ENCODE data around the gene SLC25A30. TPM values are rescaled to one million over a fixed set of nuclear protein-coding genes. Genes with fewer than 3 reads are reported as not detected.

The SLC25A30 gene
- total RNA-seq, 2 experiments from 2014 or later, result 23.2 to 28.6 TPM

DNA sequence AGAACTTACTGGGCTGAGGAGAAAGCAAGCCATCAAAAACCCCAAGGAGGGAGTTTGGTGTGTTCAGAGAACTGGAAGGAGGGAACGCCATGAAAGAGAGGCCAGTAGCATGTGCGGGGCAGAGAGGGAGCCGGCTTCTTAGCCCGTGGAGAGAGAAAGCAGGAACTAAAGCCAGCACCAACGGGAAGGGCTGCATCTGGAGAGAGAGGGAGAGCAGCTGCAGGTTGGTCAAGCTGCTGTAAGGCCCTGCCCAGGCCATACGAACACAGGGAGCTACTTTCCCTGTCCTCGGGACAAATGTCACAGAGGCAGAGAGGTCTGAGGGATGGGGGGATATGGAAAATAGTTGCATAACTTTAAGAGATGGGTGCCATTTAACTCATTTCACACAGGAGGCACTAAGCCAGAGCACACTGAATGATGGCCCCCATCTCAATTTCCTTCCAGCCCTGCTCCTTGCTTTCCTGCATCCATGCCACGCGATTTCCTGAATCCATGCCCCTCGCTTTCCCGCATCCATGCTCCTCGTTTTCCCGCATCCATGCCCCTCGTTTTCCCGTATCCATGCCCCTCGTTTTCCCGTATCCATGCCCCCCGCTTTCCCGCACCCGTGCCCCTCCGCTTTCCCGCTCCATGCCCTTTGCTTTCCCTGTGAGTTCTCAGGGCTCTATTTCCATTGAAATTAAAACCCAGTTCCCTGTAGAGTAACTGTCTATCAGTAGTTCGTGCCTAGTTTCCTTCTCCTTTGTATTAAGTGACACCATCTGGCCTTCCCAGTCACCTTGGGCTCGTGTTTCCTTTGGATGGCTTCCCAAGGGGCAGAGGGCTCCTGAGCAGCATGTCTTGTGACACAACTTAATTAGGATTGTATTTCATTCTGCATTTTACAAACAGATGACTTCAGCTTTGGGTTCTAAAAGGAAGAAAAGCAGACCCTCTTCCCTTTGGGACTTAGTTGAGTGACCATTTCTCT, 45.7 kb downstream of the SLC25A30 start:
- POLR2A ChIA-PET, result interaction anchor here (0.6 to 7.4 kb wide), 5 partner anchors 16 to 92 kb away, joined by 3 to 81 read pairs (median 5); partner anchors contain the start of genes COG3, SLC25A30 and TPT1
- CTCF ChIA-PET, result interaction anchor here (0.6 to 3.5 kb wide), 8 partner anchors 21 to 326 kb away, joined by 3 to 27 read pairs (median 7); partner anchors contain the start of genes SLC25A30 and TPT1
- Histone ChIP-seq H3K4me3 (ENCODE audit: low read length) (no peak overlapping the region), H3K27me3 (ENCODE audit: control insufficient read depth in 1 of 2, insufficient read depth in 2 of 2, low read length in 2 of 2) (no peaks in the 10 kb centered on the region), H3K9me3 (ENCODE audit: control insufficient read depth in 1 of 2, insufficient read depth in 1 of 2, low read length in 2 of 2) (no peaks in the 10 kb centered on the region), H3K27ac (ENCODE audit: low read depth in 1 of 2, low read length in 2 of 2) (no peak overlapping the region), H3K4me1 (ENCODE audit: insufficient read depth, low read length) (peaks cover 22% of the 10 kb centered on the region), H3K36me3 (ENCODE audit: insufficient read depth, low read length) (peaks cover 5% of the 10 kb centered on the region)
- H3K4me1 Mint-ChIP-seq (ENCODE audit: low read depth), result peaks cover 49% of the 10 kb centered on the region
- TF ChIP-seq, protein P1, sequence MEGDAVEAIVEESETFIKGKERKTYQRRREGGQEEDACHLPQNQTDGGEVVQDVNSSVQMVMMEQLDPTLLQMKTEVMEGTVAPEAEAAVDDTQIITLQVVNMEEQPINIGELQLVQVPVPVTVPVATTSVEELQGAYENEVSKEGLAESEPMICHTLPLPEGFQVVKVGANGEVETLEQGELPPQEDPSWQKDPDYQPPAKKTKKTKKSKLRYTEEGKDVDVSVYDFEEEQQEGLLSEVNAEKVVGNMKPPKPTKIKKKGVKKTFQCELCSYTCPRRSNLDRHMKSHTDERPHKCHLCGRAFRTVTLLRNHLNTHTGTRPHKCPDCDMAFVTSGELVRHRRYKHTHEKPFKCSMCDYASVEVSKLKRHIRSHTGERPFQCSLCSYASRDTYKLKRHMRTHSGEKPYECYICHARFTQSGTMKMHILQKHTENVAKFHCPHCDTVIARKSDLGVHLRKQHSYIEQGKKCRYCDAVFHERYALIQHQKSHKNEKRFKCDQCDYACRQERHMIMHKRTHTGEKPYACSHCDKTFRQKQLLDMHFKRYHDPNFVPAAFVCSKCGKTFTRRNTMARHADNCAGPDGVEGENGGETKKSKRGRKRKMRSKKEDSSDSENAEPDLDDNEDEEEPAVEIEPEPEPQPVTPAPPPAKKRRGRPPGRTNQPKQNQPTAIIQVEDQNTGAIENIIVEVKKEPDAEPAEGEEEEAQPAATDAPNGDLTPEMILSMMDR (IDR thresholded peaks at IDR 0.05), result no peak
- no peaks in the 10 kb centered on the region for H3K27me3 Mint-ChIP-seq
- DNase-seq (no peak), ATAC-seq (ENCODE audit: poor library complexity) (no peak)
- H3K4me3 Mint-ChIP-seq, result no peak overlapping the region
- intact Hi-C loops (cut with DNase I, micrococcal nuclease), result loop anchor here in 1 of 2 experiments (5.0 kb wide), 2 partner anchors 40 to 45 kb away; partner anchors contain the start of gene SLC25A30
- peaks cover under 1% of the 10 kb centered on the region for H3K36me3 Mint-ChIP-seq (ENCODE audit: low read depth)
- H3K9me3 Mint-ChIP-seq, result no peaks in the 10 kb centered on the region
- H3K27ac Mint-ChIP-seq, result peak overlapping the region; percentile 25

DNA sequence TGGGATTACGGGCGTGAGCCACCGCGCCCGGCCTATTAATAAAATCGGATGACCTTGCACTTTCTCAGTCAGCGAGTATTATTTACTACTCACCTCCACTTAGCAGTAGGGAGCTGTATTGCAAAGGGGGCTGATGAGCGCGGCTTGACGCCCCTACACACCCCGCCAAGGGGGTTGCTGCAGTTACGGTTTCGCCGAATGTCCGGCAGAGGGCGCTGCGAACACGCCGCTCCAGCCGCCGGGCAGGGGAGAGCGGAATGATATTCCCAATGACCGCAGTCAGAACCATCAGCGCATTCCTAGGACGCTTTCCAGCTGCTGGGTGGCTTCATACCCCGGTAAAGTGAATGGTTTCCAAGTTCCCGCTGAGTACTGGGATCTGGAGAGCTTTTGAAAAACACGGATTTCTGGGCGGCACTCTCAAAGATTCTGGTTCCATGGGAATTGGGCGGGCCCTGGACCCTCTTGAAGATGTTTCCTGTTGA, 47.2 kb downstream of the SLC25A30 start:
- TF ChIP-seq, protein P1 (IDR thresholded peaks at IDR 0.05), result peak; percentile 98
- peaks cover 5% of the 10 kb centered on the region for H3K36me3 Mint-ChIP-seq (ENCODE audit: low read depth)
- no peaks in the 10 kb centered on the region for H3K9me3 Mint-ChIP-seq

DNA sequence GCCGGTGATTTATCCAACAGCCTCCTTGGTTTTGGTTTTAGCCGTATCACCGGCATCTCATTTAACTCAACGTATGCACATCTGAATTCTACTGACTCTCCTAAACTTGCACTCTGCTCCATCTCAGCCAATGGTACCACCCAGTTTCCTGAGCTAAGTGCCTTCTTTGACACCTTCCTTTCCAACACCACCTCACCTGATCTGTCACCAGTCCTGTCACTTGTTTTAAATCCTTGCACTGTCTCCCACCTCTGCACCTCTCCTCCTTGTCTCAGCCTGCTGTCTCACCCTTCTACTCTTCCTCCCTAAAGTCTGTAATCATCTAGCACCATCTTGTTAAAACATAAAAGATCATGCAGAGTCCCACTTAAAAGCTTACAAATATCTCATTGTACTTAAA, 49.1 kb downstream of the SLC25A30 start:
- Mint-ChIP-seq H3K27me3 (no peaks in the 10 kb centered on the region), H3K4me3 (no peak overlapping the region), H3K27ac (peak overlapping the region; percentile 79), H3K9me3 (no peaks in the 10 kb centered on the region), H3K36me3 (ENCODE audit: low read depth) (peaks cover 5% of the 10 kb centered on the region), H3K4me1 (ENCODE audit: low read depth) (peaks cover 58% of the 10 kb centered on the region)
- ChIA-PET POLR2A (interaction anchor here (7.4 kb wide), 1 partner anchor 29 kb away, joined by 81 read pairs; the partner anchor contains the start of gene TPT1), CTCF (interaction anchor here (2.3 to 3.5 kb wide), 3 partner anchors 28 to 96 kb away, joined by 11 to 18 read pairs (median 12); partner anchors contain the start of genes COG3 and TPT1)
- H3K4me3 ChIP-seq (ENCODE audit: low read length), result no peak overlapping the region
- no peaks in the 10 kb centered on the region for H3K27me3 ChIP-seq (ENCODE audit: control insufficient read depth in 1 of 2, insufficient read depth in 2 of 2, low read length in 2 of 2)
- H3K4me1 ChIP-seq (ENCODE audit: insufficient read depth, low read length), result peaks cover 32% of the 10 kb centered on the region
- no peak overlapping the region for H3K27ac ChIP-seq (ENCODE audit: low read depth in 1 of 2, low read length in 2 of 2)
- no peak for DNase-seq
- peaks cover 5% of the 10 kb centered on the region for H3K36me3 ChIP-seq (ENCODE audit: insufficient read depth, low read length)
- intact Hi-C loops (cut with DNase I, micrococcal nuclease), result loop anchor here in 1 of 2 experiments (10.0 kb wide), 1 partner anchor 96 kb away; the partner anchor contains the start of gene COG3
- no peaks in the 10 kb centered on the region for H3K9me3 ChIP-seq (ENCODE audit: control insufficient read depth in 1 of 2, insufficient read depth in 1 of 2, low read length in 2 of 2)
- TF ChIP-seq, protein P1 (IDR thresholded peaks at IDR 0.05), result no peak
- ATAC-seq (ENCODE audit: poor library complexity), result no peak

More for the DNA sequence above, 47.2 kb downstream of the SLC25A30 start:
- Mint-ChIP-seq H3K4me3 (no peak overlapping the region), H3K4me1 (ENCODE audit: low read depth) (peaks cover 58% of the 10 kb centered on the region), H3K27ac (no peak overlapping the region), H3K27me3 (no peaks in the 10 kb centered on the region)
- H3K36me3 ChIP-seq (ENCODE audit: insufficient read depth, low read length), result peaks cover 5% of the 10 kb centered on the region
- H3K4me3 ChIP-seq (ENCODE audit: low read length), result no peak overlapping the region
- intact Hi-C loops (cut with DNase I, micrococcal nuclease), result loop anchor here (2.0 to 5.0 kb wide), 3 partner anchors 39 to 120 kb away; partner anchors contain the start of gene SLC25A30 (in 1 of the 2)
- peaks cover 32% of the 10 kb centered on the region for H3K4me1 ChIP-seq (ENCODE audit: insufficient read depth, low read length)
- ATAC-seq (ENCODE audit: poor library complexity) (no peak), DNase-seq (peak; percentile 26 to 78 (median 43))
- no peaks in the 10 kb centered on the region for H3K27me3 ChIP-seq (ENCODE audit: control insufficient read depth in 1 of 2, insufficient read depth in 2 of 2, low read length in 2 of 2)
- H3K27ac ChIP-seq (ENCODE audit: low read depth in 1 of 2, low read length in 2 of 2), result no peak overlapping the region
- ChIA-PET POLR2A (interaction anchor here (1.4 to 7.4 kb wide), 4 partner anchors 14 to 47 kb away, joined by 4 to 81 read pairs (median 12); partner anchors contain the start of genes SLC25A30 and TPT1), CTCF (interaction anchor here (0.6 to 3.5 kb wide), 15 partner anchors 9 to 120 kb away, joined by 3 to 27 read pairs (median 4); partner anchors contain the start of genes COG3, SLC25A30 and TPT1)
- H3K9me3 ChIP-seq (ENCODE audit: control insufficient read depth in 1 of 2, insufficient read depth in 1 of 2, low read length in 2 of 2), result no peaks in the 10 kb centered on the region
